ENCODE results near the gene PHLDB1.
A peak's percentile ranks its signal among the peaks of the same experiment; 100 is the strongest.

Gene PHLDB1

DNA sequence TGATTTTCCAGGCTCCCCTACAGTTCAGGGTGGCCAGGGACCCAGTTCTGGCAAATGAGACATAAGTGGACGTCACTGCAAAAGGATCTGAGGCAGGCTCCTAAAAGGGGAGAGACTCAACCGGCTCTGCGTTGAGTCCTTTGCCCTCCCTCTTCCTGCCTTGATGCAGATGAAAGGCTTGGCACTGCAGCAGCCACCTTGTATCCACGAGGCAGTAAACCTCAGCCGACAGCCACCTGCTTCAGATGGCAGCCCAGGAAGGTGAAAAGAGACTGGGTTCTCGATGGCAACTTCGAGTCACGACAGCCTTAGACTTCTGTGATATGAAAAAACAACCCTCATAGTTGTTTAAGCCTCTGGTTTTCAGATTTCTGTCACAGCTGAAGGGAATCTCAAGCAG lies 86.8 kb downstream of the PHLDB1 start:
- H3K9ac ChIP-seq (ENCODE audit: insufficient read length): no peak overlapping the region
- no peak overlapping the region for H3K27ac ChIP-seq
- DNase-seq (ENCODE audit: low read depth, low spot score): no peak
- TF ChIP-seq POLR2AphosphoS5 (IDR thresholded peaks at IDR 0.05; ENCODE audit: borderline replicate concordance, low read depth, low read length) (no peak), EZH2 (IDR thresholded peaks at IDR 0.05) (no peak), FOXP2 (optimal IDR thresholded peaks at IDR 0.05; ENCODE audit: control extremely low read depth, extremely low read length, insufficient read depth) (no peak)
- H3K9me3 ChIP-seq (ENCODE audit: low read depth, low read length): no peaks in the 10 kb centered on the region
- H3K4me3 ChIP-seq: no peak overlapping the region
- H3K36me3 ChIP-seq (ENCODE audit: insufficient read depth, low read length): no peaks in the 10 kb centered on the region

- no peak overlapping the region for H3K27ac ChIP-seq
- no peak overlapping the region for H3K4me3 ChIP-seq
- no peaks in the 10 kb centered on the region for H3K36me3 ChIP-seq (ENCODE audit: insufficient read depth, low read length)
- DNase-seq (ENCODE audit: low read depth, low spot score): no peak
- H3K9ac ChIP-seq (ENCODE audit: insufficient read length): no peak overlapping the region
- TF ChIP-seq EZH2 (IDR thresholded peaks at IDR 0.05) (no peak), FOXP2 (optimal IDR thresholded peaks at IDR 0.05; ENCODE audit: control extremely low read depth, extremely low read length, insufficient read depth) (no peak), POLR2AphosphoS5 (IDR thresholded peaks at IDR 0.05; ENCODE audit: borderline replicate concordance, low read depth, low read length) (no peak)
- H3K9me3 ChIP-seq (ENCODE audit: low read depth, low read length): no peaks in the 10 kb centered on the region
Observed at GRCh38 chr11:118694771-118695170, 87.4 kb downstream of the PHLDB1 start.

DNA sequence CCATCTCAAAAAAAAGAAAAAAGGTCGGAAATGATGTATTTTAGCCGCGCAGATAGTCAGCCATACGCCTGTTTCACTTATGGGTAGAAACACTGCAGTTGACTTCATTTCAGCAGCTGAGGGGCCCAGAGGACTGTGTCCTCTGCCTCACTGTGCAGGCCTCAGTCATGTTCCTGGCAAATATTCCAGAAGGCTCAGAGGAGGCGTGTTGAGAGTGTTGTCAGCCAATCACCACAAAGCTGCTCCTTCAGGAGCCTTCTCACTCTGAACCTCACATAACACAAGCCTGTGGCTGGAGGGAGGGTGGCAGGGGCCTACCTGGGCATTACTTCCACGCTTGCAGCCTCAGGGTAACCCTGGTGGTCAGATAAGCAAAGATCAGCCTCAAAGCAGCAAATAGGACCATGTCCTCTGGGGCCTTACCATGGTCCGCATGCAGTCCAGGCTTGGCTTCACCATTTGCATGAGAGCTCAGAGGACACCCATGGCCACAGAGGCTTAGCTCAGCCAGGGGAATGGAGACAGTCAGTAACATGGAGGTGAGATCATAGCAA lies 89.3 kb downstream of the PHLDB1 start:
- no peak for DNase-seq (ENCODE audit: low read depth, low spot score)
- H3K27ac ChIP-seq: no peak overlapping the region
- H3K9me3 ChIP-seq (ENCODE audit: low read depth, low read length): no peaks in the 10 kb centered on the region
- no peak for TF ChIP-seq POLR2AphosphoS5 (IDR thresholded peaks at IDR 0.05; ENCODE audit: borderline replicate concordance, low read depth, low read length)
- TF ChIP-seq FOXP2 (optimal IDR thresholded peaks at IDR 0.05; ENCODE audit: control extremely low read depth, extremely low read length, insufficient read depth): no peak
- TF ChIP-seq EZH2 (IDR thresholded peaks at IDR 0.05): no peak
- H3K9ac ChIP-seq (ENCODE audit: insufficient read length): no peak overlapping the region
- no peaks in the 10 kb centered on the region for H3K36me3 ChIP-seq (ENCODE audit: insufficient read depth, low read length)
- no peak overlapping the region for H3K4me3 ChIP-seq

GRCh38 chr11:118697346-118697745 lies 89.9 kb downstream of the PHLDB1 start:
- TF ChIP-seq EZH2 (IDR thresholded peaks at IDR 0.05) (no peak), FOXP2 (optimal IDR thresholded peaks at IDR 0.05; ENCODE audit: control extremely low read depth, extremely low read length, insufficient read depth) (no peak), POLR2AphosphoS5 (IDR thresholded peaks at IDR 0.05; ENCODE audit: borderline replicate concordance, low read depth, low read length) (no peak)
- DNase-seq (ENCODE audit: low read depth, low spot score): no peak
- Histone ChIP-seq H3K36me3 (ENCODE audit: insufficient read depth, low read length) (no peaks in the 10 kb centered on the region), H3K9ac (ENCODE audit: insufficient read length) (no peak overlapping the region), H3K4me3 (no peak overlapping the region), H3K9me3 (ENCODE audit: low read depth, low read length) (no peaks in the 10 kb centered on the region), H3K27ac (no peak overlapping the region)

GRCh38 chr11:118699506-118700220 lies 92.2 kb downstream of the PHLDB1 start:
- no peak overlapping the region for H3K4me3 ChIP-seq
- H3K9me3 ChIP-seq (ENCODE audit: low read depth, low read length): no peaks in the 10 kb centered on the region
- no peaks in the 10 kb centered on the region for H3K36me3 ChIP-seq (ENCODE audit: insufficient read depth, low read length)
- DNase-seq (ENCODE audit: low read depth, low spot score): no peak
- H3K27ac ChIP-seq: no peak overlapping the region
- H3K9ac ChIP-seq (ENCODE audit: insufficient read length): no peak overlapping the region
- TF ChIP-seq FOXP2 (optimal IDR thresholded peaks at IDR 0.05; ENCODE audit: control extremely low read depth, extremely low read length, insufficient read depth) (no peak), POLR2AphosphoS5 (IDR thresholded peaks at IDR 0.05; ENCODE audit: borderline replicate concordance, low read depth, low read length) (no peak), EZH2 (IDR thresholded peaks at IDR 0.05) (no peak)

GRCh38 chr11:118703563-118704106 lies 96.2 kb downstream of the PHLDB1 start:
- DNase-seq (ENCODE audit: low read depth, low spot score): no peak
- no peaks in the 10 kb centered on the region for H3K36me3 ChIP-seq (ENCODE audit: insufficient read depth, low read length)
- H3K9me3 ChIP-seq (ENCODE audit: low read depth, low read length): no peaks in the 10 kb centered on the region
- no peak overlapping the region for H3K4me3 ChIP-seq
- H3K27ac ChIP-seq: no peak overlapping the region
- no peak overlapping the region for H3K9ac ChIP-seq (ENCODE audit: insufficient read length)
- TF ChIP-seq POLR2AphosphoS5 (IDR thresholded peaks at IDR 0.05; ENCODE audit: borderline replicate concordance, low read depth, low read length) (no peak), EZH2 (IDR thresholded peaks at IDR 0.05) (no peak), FOXP2 (optimal IDR thresholded peaks at IDR 0.05; ENCODE audit: control extremely low read depth, extremely low read length, insufficient read depth) (no peak)

GRCh38 chr11:118705111-118705741 lies 97.8 kb downstream of the PHLDB1 start:
- Histone ChIP-seq H3K36me3 (ENCODE audit: insufficient read depth, low read length) (no peaks in the 10 kb centered on the region), H3K9me3 (ENCODE audit: low read depth, low read length) (no peaks in the 10 kb centered on the region), H3K4me3 (peak overlapping the region; percentile 3), H3K27ac (no peak overlapping the region), H3K9ac (ENCODE audit: insufficient read length) (no peak overlapping the region)
- TF ChIP-seq POLR2AphosphoS5 (IDR thresholded peaks at IDR 0.05; ENCODE audit: borderline replicate concordance, low read depth, low read length) (no peak), FOXP2 (optimal IDR thresholded peaks at IDR 0.05; ENCODE audit: control extremely low read depth, extremely low read length, insufficient read depth) (no peak), EZH2 (IDR thresholded peaks at IDR 0.05) (no peak)
- no peak for DNase-seq (ENCODE audit: low read depth, low spot score)

DNA sequence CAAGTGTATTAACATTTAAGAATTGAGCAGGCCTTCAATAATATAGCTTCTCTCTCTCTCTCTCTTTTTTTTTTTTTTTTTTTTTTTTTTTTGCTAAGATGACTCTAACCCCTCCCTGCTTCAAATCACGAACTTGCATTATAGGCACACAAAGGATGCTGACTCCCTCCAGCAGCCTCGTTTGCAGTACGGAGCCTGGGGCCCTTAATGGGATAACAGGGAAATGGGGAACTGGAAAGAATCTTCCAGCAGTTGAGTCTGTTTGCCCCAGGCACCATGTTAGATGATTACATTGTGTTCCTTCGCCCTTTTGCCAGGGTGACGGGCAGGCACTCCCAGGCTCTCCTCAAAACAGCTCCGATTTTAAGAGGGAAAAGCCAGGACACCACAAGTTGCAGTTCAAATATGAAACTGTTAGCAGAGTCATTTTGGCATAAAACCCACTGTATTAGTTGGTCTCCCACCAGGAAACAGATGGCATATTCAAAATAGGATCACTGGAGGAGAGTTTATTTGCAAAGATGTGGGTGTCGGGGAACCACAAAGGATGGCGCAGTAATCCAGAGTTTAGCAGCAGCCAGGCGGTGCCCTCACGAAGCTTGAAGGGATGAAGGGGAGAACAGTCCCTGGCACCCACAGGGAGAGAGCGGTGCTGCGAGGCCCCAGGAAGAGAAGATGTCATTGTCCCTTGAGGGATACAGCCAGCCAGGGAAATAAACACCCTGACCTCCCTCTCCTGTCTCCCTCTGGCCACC lies 98.6 kb downstream of the PHLDB1 start:
- peak overlapping the region; percentile 70 for H3K27ac ChIP-seq
- no peaks in the 10 kb centered on the region for H3K9me3 ChIP-seq (ENCODE audit: low read depth, low read length)
- TF ChIP-seq POLR2AphosphoS5 (IDR thresholded peaks at IDR 0.05; ENCODE audit: borderline replicate concordance, low read depth, low read length) (no peak), EZH2 (IDR thresholded peaks at IDR 0.05) (no peak), FOXP2 (optimal IDR thresholded peaks at IDR 0.05; ENCODE audit: control extremely low read depth, extremely low read length, insufficient read depth) (no peak)
- peak overlapping the region; percentile 3 for H3K4me3 ChIP-seq
- no peaks in the 10 kb centered on the region for H3K36me3 ChIP-seq (ENCODE audit: insufficient read depth, low read length)
- DNase-seq (ENCODE audit: low read depth, low spot score): no peak
- no peak overlapping the region for H3K9ac ChIP-seq (ENCODE audit: insufficient read length)
